ENCODE measurements around the gene TFDP1.

DNA sequence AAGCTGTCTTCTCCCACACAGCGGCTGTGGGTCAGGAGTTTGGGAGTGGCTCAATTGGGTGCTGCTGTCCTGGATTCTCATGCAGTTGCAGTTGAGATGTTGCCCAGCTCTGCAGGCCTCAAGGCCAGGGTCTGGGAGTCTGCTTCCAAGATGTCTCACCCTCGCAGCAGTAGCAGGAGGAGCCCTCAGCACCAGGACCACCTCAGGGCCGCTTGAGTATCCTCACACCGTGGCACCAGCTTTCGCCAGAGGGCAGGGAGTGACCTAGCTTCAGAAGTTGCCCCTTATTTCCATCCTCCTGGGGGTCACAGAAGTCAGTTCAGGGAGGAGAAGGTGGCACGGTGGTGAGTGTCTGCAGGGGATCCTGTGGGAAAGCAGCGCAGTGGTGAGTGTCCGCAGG, 20.9 kb downstream of the TFDP1 start:
- TF ChIP-seq, protein P1, sequence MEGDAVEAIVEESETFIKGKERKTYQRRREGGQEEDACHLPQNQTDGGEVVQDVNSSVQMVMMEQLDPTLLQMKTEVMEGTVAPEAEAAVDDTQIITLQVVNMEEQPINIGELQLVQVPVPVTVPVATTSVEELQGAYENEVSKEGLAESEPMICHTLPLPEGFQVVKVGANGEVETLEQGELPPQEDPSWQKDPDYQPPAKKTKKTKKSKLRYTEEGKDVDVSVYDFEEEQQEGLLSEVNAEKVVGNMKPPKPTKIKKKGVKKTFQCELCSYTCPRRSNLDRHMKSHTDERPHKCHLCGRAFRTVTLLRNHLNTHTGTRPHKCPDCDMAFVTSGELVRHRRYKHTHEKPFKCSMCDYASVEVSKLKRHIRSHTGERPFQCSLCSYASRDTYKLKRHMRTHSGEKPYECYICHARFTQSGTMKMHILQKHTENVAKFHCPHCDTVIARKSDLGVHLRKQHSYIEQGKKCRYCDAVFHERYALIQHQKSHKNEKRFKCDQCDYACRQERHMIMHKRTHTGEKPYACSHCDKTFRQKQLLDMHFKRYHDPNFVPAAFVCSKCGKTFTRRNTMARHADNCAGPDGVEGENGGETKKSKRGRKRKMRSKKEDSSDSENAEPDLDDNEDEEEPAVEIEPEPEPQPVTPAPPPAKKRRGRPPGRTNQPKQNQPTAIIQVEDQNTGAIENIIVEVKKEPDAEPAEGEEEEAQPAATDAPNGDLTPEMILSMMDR (IDR thresholded peaks at IDR 0.05; ENCODE audit: insufficient read depth, low read length): no peak
- TF ChIP-seq POLR2AphosphoS5 (IDR thresholded peaks at IDR 0.05; ENCODE audit: low read depth) (no peak), GABPA (IDR thresholded peaks at IDR 0.05; ENCODE audit: low read depth) (no peak)
- TF ChIP-seq, protein P2, sequence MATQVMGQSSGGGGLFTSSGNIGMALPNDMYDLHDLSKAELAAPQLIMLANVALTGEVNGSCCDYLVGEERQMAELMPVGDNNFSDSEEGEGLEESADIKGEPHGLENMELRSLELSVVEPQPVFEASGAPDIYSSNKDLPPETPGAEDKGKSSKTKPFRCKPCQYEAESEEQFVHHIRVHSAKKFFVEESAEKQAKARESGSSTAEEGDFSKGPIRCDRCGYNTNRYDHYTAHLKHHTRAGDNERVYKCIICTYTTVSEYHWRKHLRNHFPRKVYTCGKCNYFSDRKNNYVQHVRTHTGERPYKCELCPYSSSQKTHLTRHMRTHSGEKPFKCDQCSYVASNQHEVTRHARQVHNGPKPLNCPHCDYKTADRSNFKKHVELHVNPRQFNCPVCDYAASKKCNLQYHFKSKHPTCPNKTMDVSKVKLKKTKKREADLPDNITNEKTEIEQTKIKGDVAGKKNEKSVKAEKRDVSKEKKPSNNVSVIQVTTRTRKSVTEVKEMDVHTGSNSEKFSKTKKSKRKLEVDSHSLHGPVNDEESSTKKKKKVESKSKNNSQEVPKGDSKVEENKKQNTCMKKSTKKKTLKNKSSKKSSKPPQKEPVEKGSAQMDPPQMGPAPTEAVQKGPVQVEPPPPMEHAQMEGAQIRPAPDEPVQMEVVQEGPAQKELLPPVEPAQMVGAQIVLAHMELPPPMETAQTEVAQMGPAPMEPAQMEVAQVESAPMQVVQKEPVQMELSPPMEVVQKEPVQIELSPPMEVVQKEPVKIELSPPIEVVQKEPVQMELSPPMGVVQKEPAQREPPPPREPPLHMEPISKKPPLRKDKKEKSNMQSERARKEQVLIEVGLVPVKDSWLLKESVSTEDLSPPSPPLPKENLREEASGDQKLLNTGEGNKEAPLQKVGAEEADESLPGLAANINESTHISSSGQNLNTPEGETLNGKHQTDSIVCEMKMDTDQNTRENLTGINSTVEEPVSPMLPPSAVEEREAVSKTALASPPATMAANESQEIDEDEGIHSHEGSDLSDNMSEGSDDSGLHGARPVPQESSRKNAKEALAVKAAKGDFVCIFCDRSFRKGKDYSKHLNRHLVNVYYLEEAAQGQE (IDR thresholded peaks at IDR 0.05; ENCODE audit: insufficient replicate concordance, low read depth): no peak

Measured in HL-60 (cell line).